ENCODE data around the gene TMEM132A. TPM values are rescaled to one million over a fixed set of nuclear protein-coding genes. Genes with fewer than 3 reads are reported as not detected.

The TMEM132A gene
- total and polyA plus RNA-seq, 9 of the 15 experiments (the other 6 are each of a cell fraction or from before 2014, with no cell fraction given) = 0.04 to 1.1 (median 0.18) TPM; not detected in 4

DNA sequence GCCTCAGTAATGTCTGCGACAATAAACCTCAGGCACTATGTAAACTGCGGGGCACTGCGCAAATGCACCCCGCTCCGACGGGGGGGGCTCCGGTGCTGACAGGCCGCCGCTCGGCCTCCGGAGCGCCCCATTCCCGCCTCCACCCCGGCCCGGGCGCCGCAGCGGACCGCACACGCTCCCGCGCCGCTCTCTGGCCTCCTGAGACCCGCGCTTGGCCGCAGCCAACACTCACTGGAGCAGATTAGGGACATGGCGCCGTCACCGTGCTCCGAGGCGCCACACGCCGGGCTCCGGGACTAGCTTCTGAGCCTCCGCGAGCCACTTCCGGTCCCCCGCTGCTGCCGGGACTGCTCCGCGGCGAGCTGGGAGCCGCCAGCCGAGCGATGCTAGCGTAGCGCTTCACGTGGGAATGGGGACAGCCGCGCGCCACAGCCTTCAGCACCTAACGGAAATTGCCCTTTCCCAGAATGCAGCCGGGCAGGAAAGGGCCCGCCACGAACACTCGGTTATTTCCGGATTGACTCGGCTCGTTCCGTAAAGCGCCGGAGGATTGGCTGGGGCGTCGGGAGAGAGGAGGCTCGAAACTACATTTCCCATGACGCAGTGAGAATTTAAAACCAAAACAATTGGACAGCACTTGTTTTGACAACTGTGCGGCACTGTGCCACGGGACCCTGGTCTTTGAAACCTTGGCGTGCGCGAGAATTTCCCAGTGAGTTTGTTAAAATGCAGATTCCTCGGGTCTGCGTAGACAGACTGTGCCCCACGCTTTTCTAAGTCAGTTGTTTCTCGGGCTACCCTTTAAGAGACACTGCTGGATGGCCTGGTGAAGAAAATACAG is 17.9 kb upstream of the TMEM132A start, which contains the start of gene PRPF19 (continued):
- TF ChIP-seq, protein P1, sequence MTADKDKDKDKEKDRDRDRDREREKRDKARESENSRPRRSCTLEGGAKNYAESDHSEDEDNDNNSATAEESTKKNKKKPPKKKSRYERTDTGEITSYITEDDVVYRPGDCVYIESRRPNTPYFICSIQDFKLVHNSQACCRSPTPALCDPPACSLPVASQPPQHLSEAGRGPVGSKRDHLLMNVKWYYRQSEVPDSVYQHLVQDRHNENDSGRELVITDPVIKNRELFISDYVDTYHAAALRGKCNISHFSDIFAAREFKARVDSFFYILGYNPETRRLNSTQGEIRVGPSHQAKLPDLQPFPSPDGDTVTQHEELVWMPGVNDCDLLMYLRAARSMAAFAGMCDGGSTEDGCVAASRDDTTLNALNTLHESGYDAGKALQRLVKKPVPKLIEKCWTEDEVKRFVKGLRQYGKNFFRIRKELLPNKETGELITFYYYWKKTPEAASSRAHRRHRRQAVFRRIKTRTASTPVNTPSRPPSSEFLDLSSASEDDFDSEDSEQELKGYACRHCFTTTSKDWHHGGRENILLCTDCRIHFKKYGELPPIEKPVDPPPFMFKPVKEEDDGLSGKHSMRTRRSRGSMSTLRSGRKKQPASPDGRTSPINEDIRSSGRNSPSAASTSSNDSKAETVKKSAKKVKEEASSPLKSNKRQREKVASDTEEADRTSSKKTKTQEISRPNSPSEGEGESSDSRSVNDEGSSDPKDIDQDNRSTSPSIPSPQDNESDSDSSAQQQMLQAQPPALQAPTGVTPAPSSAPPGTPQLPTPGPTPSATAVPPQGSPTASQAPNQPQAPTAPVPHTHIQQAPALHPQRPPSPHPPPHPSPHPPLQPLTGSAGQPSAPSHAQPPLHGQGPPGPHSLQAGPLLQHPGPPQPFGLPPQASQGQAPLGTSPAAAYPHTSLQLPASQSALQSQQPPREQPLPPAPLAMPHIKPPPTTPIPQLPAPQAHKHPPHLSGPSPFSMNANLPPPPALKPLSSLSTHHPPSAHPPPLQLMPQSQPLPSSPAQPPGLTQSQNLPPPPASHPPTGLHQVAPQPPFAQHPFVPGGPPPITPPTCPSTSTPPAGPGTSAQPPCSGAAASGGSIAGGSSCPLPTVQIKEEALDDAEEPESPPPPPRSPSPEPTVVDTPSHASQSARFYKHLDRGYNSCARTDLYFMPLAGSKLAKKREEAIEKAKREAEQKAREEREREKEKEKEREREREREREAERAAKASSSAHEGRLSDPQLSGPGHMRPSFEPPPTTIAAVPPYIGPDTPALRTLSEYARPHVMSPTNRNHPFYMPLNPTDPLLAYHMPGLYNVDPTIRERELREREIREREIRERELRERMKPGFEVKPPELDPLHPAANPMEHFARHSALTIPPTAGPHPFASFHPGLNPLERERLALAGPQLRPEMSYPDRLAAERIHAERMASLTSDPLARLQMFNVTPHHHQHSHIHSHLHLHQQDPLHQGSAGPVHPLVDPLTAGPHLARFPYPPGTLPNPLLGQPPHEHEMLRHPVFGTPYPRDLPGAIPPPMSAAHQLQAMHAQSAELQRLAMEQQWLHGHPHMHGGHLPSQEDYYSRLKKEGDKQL (CRISPR knock-in tag; IDR thresholded peaks at IDR 0.05; ENCODE audit: borderline replicate concordance) = 0 out of 2 replicates have a peak, but pooled peaks have one; percentile 79
- TF ChIP-seq SAFB2 (IDR thresholded peaks at IDR 0.05; ENCODE audit: borderline replicate concordance, low read depth, low read length, severe bottlenecking) (no peak), SRSF7 (optimal IDR thresholded peaks at IDR 0.05; ENCODE audit: low read depth, low read length) (no peak), RAD51 (IDR thresholded peaks at IDR 0.05; ENCODE audit: borderline replicate concordance, low read depth) (0 out of 2 replicates have a peak, but pooled peaks have one; percentile 34), TAF15 (IDR thresholded peaks at IDR 0.05; ENCODE audit: low read depth, low read length) (no peak), ZNF282 (CRISPR knock-in tag; IDR thresholded peaks at IDR 0.05) (peak; percentile 48; the same call in 1 of the 2 replicates), SOX6 (IDR thresholded peaks at IDR 0.05) (0 out of 2 replicates have a peak, but pooled peaks have one; percentile 10), STAG1 (CRISPR knock-in tag; IDR thresholded peaks at IDR 0.05; ENCODE audit: borderline replicate concordance) (no peak), RFX5 (IDR thresholded peaks at IDR 0.05; ENCODE audit: low read depth, low read length) (no peak)
- TF ChIP-seq, protein P2, sequence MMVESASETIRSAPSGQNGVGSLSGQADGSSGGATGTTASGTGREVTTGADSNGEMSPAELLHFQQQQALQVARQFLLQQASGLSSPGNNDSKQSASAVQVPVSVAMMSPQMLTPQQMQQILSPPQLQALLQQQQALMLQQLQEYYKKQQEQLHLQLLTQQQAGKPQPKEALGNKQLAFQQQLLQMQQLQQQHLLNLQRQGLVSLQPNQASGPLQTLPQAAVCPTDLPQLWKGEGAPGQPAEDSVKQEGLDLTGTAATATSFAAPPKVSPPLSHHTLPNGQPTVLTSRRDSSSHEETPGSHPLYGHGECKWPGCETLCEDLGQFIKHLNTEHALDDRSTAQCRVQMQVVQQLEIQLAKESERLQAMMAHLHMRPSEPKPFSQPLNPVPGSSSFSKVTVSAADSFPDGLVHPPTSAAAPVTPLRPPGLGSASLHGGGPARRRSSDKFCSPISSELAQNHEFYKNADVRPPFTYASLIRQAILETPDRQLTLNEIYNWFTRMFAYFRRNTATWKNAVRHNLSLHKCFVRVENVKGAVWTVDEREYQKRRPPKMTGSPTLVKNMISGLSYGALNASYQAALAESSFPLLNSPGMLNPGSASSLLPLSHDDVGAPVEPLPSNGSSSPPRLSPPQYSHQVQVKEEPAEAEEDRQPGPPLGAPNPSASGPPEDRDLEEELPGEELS (CRISPR knock-in tag; IDR thresholded peaks at IDR 0.05; ENCODE audit: borderline replicate concordance) = peak; percentile 94; the same call in 1 of the 2 replicates
- TF ChIP-seq, protein P3, sequence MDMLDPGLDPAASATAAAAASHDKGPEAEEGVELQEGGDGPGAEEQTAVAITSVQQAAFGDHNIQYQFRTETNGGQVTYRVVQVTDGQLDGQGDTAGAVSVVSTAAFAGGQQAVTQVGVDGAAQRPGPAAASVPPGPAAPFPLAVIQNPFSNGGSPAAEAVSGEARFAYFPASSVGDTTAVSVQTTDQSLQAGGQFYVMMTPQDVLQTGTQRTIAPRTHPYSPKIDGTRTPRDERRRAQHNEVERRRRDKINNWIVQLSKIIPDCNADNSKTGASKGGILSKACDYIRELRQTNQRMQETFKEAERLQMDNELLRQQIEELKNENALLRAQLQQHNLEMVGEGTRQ (CRISPR knock-in tag; IDR thresholded peaks at IDR 0.05) = peak; percentile 58
- TF ChIP-seq, protein P4, sequence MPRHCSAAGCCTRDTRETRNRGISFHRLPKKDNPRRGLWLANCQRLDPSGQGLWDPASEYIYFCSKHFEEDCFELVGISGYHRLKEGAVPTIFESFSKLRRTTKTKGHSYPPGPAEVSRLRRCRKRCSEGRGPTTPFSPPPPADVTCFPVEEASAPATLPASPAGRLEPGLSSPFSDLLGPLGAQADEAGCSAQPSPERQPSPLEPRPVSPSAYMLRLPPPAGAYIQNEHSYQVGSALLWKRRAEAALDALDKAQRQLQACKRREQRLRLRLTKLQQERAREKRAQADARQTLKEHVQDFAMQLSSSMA (CRISPR knock-in tag; IDR thresholded peaks at IDR 0.05) = 0 out of 2 replicates have a peak, but pooled peaks have one; percentile 70
- TF ChIP-seq, protein P5, sequence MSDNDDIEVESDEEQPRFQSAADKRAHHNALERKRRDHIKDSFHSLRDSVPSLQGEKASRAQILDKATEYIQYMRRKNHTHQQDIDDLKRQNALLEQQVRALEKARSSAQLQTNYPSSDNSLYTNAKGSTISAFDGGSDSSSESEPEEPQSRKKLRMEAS (CRISPR knock-in tag; IDR thresholded peaks at IDR 0.05) = peak; percentile 99
- TF ChIP-seq, protein P6, sequence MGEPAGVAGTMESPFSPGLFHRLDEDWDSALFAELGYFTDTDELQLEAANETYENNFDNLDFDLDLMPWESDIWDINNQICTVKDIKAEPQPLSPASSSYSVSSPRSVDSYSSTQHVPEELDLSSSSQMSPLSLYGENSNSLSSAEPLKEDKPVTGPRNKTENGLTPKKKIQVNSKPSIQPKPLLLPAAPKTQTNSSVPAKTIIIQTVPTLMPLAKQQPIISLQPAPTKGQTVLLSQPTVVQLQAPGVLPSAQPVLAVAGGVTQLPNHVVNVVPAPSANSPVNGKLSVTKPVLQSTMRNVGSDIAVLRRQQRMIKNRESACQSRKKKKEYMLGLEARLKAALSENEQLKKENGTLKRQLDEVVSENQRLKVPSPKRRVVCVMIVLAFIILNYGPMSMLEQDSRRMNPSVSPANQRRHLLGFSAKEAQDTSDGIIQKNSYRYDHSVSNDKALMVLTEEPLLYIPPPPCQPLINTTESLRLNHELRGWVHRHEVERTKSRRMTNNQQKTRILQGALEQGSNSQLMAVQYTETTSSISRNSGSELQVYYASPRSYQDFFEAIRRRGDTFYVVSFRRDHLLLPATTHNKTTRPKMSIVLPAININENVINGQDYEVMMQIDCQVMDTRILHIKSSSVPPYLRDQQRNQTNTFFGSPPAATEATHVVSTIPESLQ (CRISPR knock-in tag; IDR thresholded peaks at IDR 0.05) = peak; percentile 87; the same call in 1 of the 2 replicates
